GM18909 (cell line): ENCODE results near the gene L1CAM.

ENCODE experiments used
- ATAC-seq: cut with Tn5 transposase; IDR thresholded peaks from one replicate; pipeline ENCODE4 v1.9.1; 2021; ENCODE audit warnings: mild to moderate bottlenecking; ENCODE audit not compliant: unreplicated experiment, poor library complexity

The L1CAM gene

DNA sequence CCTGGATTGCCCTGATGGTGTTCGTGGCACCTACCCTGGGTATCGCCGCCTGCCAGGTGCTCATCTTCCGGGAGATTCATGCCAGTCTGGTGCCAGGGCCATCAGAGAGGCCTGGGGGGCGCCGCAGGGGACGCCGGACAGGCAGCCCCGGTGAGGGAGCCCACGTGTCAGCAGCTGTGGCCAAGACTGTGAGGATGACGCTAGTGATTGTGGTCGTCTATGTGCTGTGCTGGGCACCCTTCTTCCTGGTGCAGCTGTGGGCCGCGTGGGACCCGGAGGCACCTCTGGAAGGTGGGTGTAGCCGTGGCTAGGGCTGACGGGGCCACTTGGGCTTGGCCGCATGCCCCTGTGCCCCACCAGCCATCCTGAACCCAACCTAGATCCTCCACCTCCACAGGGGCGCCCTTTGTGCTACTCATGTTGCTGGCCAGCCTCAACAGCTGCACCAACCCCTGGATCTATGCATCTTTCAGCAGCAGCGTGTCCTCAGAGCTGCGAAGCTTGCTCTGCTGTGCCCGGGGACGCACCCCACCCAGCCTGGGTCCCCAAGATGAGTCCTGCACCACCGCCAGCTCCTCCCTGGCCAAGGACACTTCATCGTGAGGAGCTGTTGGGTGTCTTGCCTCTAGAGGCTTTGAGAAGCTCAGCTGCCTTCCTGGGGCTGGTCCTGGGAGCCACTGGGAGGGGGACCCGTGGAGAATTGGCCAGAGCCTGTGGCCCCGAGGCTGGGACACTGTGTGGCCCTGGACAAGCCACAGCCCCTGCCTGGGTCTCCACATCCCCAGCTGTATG is 20.3 kb upstream of the L1CAM start:
- no peak for ATAC-seq

DNA sequence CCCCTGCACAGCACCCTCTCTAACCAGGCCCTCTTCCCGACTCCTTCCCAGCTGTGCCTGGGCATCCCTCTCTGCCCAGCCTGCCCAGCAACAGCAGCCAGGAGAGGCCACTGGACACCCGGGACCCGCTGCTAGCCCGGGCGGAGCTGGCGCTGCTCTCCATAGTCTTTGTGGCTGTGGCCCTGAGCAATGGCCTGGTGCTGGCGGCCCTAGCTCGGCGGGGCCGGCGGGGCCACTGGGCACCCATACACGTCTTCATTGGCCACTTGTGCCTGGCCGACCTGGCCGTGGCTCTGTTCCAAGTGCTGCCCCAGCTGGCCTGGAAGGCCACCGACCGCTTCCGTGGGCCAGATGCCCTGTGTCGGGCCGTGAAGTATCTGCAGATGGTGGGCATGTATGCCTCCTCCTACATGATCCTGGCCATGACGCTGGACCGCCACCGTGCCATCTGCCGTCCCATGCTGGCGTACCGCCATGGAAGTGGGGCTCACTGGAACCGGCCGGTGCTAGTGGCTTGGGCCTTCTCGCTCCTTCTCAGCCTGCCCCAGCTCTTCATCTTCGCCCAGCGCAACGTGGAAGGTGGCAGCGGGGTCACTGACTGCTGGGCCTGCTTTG is 19.6 kb upstream of the L1CAM start:
- ATAC-seq: no peak

DNA sequence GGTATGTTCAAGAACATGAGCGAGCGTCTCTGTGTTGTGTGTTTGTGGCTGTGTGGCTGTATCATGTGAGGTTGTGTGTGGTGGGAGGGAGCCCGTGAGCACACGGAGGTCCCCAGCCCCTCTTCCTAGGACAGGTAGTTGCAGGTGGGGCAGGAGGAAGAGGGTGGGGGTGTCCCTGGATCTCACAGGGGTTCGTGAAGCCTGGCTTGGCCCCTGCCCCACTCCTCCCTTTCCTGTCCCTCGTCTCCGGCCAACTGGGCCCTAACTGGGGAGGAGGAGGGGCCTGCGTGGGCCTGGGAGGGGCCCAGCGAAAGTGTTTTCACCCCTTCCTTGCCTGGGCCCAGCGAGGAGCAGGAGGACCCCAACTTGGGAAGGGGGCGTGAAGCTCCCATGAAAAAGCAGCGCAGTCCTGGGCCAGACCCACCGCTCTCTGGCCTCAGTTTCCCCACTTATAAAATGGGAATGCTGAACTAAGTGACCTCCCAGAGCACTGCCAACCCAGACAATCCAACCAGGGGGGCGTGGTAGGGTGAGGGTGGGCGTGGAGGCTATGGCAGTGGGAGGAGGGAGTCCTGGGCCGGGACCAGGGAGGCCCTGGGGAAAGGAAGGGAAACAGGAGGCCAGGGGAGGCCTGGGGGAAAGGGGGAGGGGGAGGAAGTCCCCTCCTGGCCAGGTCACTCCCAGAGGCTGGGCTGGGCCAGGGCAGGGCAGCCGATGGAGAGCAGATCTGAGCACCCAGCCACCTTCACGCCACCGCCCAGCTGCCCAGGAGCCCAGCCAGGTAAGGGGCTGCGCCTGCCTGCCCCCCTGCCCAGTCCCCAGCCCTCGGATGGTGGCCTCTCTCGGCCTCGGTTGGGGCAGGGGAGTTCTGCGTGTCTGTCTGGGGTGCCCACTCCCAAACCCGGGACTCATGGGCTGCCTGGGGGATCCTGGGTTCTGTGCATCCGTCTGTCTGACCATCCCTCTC is 18.3 kb upstream of the L1CAM start, which contains the start of gene AVPR2:
Gene AVPR2, plus strand, starts transcription at position 683 of the 967 bp plus-strand sequence. CDS start 473 bp downstream, outside the sequence.
- no peak for ATAC-seq

DNA sequence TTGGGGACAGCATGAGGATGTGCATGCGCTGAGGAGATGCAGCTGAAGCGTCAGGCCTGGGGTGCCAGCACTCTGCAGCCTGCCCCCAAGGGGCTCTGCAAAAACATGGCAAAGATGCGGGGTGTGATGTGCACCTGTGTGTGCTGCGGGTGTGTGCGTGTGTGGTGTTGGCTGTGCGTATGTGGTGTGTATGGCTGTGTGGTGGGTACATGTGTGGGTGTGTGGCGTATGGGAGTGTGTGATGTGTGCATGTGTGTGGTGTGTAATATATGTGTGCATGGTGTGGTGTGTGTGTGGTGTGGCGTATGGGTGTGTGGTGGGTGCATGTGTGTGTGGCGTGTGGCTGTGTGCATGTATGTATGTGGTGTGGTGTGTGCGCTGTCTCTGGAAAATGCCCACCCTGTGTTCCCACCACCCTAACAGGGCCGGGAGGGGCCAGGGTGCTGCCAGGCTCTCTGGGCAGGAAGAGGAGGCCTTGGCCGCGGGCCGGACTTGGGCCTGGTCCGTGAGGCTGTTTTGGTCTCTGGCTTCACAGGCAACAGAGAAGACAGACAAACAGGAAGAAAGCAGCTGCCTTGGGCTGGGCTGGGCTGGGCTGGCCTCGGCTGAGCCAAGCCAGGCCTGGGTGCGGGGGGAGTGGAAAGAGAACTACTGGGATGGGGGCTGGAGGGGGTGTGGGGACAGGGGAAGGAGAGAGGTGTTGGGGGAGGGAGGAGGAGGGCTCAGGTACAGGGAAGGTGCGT is 17.4 kb upstream of the L1CAM start:
- ATAC-seq: no peak

DNA sequence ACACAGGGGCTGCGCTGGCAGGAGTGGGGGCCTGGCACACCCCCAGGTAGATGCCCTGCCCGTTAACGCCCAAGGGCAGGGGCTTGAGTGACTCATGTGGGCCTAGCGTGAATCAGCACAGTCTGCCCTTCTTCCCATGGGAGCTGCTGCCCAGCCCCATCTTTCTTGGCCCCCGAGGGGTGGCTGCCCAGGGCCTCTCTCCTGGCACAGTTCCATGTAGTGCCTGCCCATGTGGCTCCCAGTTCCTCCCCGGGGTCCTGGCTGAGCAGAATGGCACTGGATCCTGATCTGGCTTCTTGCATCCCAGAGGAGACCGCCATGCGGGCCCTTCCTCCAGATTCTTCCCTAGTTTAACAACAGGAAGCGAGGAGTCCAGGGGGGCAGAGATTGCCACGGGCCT is 16.4 kb upstream of the L1CAM start:
- ATAC-seq: no peak

DNA sequence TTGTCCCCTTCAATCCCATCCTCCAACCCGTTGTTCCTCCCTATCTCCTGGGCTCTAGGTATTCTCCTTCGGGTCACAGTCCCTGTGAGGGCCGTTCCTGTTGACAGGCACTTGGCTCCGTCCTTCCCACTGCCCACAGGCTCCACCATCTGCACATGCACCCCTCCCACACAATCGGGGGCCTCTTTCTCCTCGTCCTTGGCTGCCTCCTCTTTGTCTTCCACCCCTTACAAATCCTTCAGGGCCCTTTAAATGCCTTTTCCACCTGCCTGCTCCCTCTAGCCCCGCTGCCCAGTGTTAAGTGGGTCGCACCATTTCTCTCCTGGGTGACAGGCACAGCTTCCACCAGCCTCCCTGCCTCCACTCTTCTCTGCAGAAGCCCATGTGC is 15.8 kb upstream of the L1CAM start:
- ATAC-seq: no peak

DNA sequence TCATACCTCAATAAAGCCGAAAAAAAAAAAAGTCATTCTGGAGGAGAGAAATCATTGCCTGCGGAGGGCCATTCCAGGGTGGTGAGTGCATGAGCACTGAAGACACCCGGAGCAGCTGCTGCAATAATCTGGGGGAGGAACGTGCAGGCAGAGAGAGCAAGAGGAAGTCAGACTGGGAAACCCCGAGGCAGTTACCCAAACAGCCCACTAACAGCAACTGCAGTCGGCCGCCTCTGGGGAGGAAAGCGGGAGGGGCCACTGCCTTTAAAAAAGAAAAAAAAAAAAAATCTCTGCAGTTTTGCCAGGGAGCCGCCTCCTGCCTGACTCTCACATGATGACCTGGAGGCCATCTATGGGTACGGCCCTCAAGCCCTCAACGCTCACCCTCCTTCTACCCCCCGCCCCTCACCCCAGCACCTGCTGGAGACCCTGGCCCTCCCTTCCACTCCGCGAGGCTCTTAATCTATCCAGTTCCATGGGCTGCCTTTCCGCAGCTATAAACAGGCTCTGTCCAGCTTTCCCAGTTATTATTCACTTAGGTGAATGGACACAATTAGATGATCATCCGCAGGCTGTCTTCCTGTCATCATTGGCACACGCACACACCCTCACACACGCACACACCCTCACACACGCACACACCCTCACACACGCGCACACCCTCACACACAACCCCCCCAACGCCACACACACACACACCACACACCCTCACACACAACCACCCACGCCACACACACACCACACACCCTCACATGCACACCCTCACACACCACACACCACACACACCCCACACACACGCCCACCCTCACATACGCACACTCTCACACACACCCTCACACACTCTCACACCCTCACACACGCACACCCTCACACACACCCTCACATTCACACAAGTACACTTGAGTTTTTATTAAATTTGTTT is 15.1 kb upstream of the L1CAM start:
- peak; percentile 87 for ATAC-seq

DNA sequence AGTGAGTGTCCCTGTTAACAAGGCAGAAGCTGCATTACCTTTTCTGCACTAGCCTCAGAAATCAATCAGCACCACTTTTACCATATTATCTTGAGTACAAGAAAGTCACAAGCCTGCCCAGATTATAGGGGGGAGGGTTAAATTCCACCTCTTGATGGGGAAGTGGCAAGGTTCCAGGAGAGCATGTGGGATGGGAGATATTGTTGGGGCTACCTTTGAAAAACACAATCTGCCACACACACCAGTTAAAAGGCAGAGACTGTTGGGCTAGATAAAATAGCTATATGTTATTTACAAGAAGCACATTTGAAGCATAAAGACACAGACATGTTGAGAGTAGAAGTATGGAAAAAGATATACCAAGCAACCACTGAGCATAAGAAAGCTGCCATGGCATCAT is 11.9 kb upstream of the L1CAM start:
- ATAC-seq: no peak

DNA sequence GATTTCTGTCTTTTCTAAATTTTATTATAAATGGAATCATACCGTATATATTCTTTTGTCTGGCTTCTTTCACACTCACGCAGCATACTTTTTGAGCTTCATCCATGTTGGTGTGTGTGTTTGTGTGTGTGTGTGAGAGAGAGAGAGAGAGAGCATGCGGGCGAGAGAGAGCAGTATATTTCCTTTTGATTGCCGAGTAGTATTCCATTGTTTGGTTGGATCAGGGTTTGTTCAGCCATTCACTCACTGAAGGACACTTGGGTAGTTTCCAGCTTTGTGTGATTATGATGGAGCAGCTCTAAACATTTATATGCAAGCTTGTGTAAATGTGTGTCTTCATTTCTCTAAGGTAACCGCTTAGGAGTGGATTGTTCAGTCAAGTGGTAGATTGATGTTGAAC is 3.1 kb upstream of the L1CAM start:
- no peak for ATAC-seq

DNA sequence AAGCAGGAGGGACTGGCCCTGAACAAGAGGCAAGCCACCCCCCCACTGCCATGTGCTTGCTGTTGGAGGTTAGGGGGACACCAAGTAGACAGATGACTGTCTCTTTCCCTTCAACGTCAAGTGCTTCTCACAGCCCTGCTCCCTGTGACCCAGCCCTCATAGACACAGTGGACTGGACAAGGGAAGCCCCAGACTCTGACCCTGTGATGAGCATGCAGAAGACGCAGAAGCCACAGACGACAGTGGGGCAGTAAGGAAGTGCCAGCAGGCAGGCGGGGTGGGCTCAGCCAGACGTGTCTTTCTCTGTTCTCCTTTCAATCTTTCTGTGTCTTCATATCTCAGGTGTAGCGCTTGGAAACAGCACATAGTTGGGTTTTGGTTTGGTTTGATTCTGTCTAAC is 2.4 kb upstream of the L1CAM start:
- no peak for ATAC-seq

DNA sequence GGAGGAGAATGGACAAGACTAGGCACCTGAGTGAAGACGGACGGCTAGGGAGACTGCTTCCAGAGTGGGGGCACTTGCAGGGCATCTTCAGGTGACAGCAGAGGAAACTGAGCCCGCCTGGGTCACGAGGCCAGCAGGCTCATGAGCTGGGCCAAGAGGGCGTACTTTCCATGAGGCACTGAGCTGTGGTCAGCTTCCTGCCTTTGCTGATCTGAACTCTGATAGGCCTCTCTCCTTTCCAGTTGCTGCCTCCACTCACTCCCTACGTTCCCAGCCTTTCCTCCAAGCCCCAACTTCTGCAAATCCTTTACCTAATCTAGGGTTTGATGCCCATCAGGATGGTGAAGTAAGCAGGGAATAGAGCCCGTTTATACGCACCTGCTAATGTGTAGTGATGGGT is 1.4 kb upstream of the L1CAM start:
- ATAC-seq: no peak

DNA sequence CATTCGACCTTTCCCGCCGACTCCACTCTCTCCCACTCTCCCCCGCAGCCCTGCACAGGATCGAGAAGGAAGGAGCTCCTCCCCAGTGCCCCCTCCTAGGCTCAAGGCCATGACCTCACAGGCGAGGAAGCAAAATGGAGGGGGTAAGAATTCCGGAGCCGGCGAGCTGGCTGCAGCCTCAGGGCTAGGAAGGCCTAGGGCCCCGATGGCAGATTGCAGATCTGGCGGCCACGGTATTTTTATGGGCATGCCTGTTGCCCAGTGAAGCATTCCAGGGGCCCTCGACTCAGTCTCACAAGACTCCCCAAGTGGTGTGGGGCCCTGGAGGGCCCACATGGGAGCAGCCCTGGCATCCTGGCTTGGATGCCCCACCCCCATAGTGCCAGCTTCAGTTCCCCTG is 942 bp upstream of the L1CAM start:
- no peak for ATAC-seq

DNA sequence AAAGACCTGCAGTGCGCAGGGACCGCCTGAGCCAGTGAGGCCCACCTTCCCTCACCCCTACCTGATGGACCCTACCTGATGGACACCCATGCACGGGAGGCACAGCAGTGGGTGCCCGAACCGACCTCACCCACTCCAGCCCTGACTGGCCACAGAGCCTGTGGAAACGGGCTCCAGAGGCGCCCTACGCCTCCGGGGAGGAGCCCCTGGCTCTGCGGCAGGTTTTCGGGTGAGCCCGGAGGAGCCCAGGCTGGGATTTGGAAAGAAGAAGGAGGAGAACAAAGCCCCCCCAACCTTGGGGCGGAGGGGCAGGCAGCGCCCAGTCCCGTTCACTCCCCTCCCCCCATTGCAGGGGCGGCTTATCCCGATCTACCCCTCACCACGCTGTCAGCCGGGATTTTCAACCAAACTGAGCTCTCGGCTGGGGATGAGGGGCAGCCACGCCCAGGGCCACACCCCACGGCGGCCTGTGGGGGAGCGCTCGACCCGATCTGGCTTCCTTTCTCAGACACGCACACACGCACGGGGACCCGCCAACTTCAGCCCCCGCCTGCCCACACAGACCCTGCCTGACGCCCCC is 675 bp downstream of the L1CAM start:
- ATAC-seq: no peak

DNA sequence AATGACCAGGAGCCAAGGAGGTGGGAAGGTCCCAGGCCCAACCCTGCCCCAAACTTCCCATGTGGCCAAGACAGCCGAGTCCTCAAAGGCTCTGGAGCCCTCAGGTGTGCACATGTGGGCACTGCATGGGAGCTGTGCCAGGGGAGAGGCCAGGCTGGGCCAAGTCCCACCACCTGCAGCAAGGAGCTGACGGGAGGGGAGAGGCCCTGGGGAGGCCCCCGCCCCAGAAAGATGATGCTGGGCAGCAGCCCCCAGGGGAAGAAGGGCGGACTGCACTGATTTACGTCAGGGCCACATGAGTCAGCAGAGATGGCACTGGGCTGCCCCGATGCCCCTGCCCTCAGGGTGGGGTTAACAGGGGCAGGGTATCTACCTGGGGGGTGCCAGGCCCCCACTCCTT is 1.4 kb downstream of the L1CAM start:
- ATAC-seq: no peak

DNA sequence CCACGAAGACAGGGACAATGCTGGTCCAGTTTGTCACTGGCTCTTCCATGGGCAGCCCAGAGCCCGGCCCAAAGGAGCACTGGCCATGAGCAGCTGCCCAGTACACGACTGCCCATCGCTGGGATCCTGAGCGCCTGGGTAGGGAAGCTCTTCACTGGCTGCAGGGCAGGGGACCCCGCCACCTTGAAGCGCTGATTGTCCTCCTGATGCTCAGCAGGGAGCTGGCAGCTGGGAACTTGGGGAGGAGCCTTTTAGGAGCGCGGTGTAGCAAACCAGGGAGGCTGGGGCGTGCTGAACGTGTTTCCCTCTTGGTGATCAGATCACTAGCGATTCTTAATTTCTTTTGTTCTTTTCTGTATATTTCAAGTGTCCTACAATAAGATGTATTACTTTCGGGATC is 1.8 kb downstream of the L1CAM start:
- ATAC-seq: no peak

DNA sequence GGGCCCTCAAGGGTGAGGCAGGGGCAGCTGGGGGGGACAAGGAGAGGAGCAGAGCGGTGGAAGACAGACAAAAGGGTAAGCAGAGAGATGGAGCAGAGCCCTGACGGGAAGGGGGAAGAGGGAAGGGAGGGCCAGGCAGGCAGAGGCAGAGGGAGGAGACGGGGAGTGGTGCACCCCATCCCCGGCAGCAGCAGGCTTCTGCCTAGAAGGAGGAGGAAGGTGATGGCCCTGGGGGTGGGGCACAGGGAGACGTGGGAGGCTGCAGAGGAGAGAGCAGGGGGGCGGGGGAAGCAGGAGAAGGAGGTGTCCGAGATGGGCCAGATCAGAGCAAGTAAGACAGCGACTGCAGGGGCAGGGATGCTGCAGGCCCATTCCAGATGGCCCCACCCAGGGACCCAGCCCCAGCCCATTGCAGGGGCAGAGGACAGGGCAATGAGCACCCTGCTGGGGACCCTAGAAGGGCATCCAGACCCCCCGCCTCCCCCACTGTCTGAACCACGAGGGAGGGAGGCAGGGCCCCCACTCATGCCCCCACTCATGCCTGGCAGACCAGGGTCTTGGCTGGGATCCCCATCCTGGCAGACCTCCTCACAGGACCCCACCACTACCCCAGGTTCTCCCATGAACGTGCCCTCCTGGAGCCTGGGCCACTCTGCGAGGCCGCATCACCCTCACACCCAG is 2.7 kb downstream of the L1CAM start:
- ATAC-seq: no peak

DNA sequence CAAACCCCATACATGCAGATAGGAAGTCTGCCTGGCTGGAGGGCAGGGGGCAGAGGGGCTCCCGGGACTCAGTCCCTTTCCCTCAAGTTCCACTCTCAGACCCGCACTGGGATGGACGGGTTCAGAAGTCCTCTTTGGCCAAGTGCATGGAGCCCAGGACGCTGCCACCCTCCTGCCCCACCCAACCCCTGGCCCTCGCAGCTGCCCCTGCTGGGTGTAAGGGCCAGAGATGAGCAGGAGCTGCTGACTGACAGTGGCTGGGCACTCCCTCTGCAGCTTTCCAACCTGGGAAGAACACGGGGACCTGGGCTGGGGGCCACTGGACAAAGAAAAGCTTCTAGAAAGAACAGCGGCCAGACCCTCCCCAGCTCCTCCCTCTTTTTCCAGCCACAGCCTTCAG is 3.4 kb downstream of the L1CAM start:
- ATAC-seq: no peak

DNA sequence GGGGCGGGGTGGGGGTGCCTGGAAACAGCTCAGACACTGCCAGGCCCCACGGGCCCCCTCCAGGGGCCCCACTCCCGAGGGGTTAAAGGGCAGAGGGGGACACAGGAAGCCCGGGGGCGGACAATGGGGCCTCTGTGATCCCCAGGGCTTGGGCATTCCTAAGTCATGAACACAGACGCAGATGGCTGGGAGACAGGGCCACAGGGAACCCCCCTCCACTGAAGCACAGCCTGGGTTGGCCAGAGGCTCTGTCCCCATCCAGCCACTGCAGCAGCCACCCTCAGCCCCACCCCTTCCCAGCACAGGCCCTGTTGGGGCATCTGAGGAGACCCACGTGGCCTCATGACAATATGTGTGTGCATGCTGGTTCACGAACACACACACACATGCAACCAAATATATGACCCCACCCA is 3.9 kb downstream of the L1CAM start:
- no peak for ATAC-seq
